GM23338 (cell line): ENCODE results near the gene SEC11A. TPM values are rescaled to one million over a fixed set of nuclear protein-coding genes. Genes with fewer than 3 reads are reported as not detected.

Experiments used
- ATAC-seq: fragments of 200-7000 bp; cut with Tn5 transposase; 3 replicates; pipeline ENCODE4 v1.9.1; 2020
- DNase-seq: peaks from one replicate; pipeline ENCODE4 v3.0.0-alpha.2; 2015; ENCODE audit warnings: low spot score
- H2AFZ ChIP-seq: fragments of 200-600 bp; sonication (generic); 2 replicates; pipeline ENCODE4 v1.8.0; 2016; ENCODE audit warnings: antibody characterized with exemption, mild to moderate bottlenecking, moderate library complexity
- H3F3A ChIP-seq: fragments of 200-600 bp; sonication (generic); replicated peaks from 2 replicates; pipeline ENCODE4 v1.8.0; 2017; ENCODE audit warnings: antibody characterized with exemption, mixed run types, low read depth
- H3K27ac ChIP-seq: fragments of 200-600 bp; sonication (generic); 2 replicates; pipeline ENCODE4 v1.6.1; 2016; ENCODE audit warnings: low read depth
- H3K27me3 ChIP-seq: fragments of 200-600 bp; sonication (generic); 2 replicates; pipeline ENCODE4 v1.8.0; 2016; ENCODE audit warnings: mild to moderate bottlenecking, mixed run types, moderate library complexity; ENCODE audit not compliant: insufficient read depth
- H3K36me3 ChIP-seq: fragments of 200-600 bp; sonication (generic); 2 replicates; pipeline ENCODE4 v1.8.0; 2016; ENCODE audit warnings: mild to moderate bottlenecking; ENCODE audit not compliant: insufficient read depth
- H3K4me1 ChIP-seq: fragments of 200-600 bp; sonication (generic); 2 replicates; pipeline ENCODE4 v1.8.0; 2016; ENCODE audit warnings: mild to moderate bottlenecking, moderate library complexity; ENCODE audit not compliant: insufficient read depth
- H3K4me2 ChIP-seq: fragments of 200-600 bp; sonication (generic); 2 replicates; pipeline ENCODE4 v1.7.1; 2017; ENCODE audit warnings: mixed run types
- H3K4me3 ChIP-seq: fragments of 200-600 bp; sonication (generic); 2 replicates; pipeline ENCODE4 v1.6.1; 2016; ENCODE audit warnings: mixed run types
- H3K79me2 ChIP-seq: fragments of 200-600 bp; sonication (generic); replicated peaks from 2 replicates; pipeline ENCODE4 v1.8.0; 2017; ENCODE audit warnings: mild to moderate bottlenecking; ENCODE audit not compliant: insufficient read depth
- H3K9me2 ChIP-seq: fragments of 200-600 bp; sonication (generic); 2 replicates; pipeline ENCODE4 v1.8.0; 2017; ENCODE audit not compliant: insufficient read depth
- H4K20me1 ChIP-seq: fragments of 200-600 bp; sonication (generic); replicated peaks from 2 replicates; pipeline ENCODE4 v1.8.0; 2017; ENCODE audit warnings: mild to moderate bottlenecking; ENCODE audit not compliant: insufficient read depth
- H3K27ac Mint-ChIP-seq: 2 replicates; pipeline ENCODE4 v1.8.0; 2020; ENCODE audit warnings: inconsistent platforms, mild to moderate bottlenecking, moderate library complexity, mixed read lengths
- H3K27me3 Mint-ChIP-seq: 3 replicates; pipeline ENCODE4 v1.8.0; 2022; ENCODE audit warnings: low read depth, mild to moderate bottlenecking, moderate library complexity, mixed read lengths, inconsistent platforms; ENCODE audit not compliant: insufficient read depth, poor library complexity
- H3K36me3 Mint-ChIP-seq: 3 replicates; pipeline ENCODE4 v1.8.0; 2021; ENCODE audit warnings: low read depth, mild to moderate bottlenecking, inconsistent platforms, moderate library complexity, mixed read lengths
- H3K4me1 Mint-ChIP-seq: 3 replicates; pipeline ENCODE4 v1.8.0; 2020; ENCODE audit warnings: mild to moderate bottlenecking, inconsistent platforms, mixed read lengths
- H3K4me3 Mint-ChIP-seq: 3 replicates; pipeline ENCODE4 v1.8.0; 2021; ENCODE audit warnings: moderate library complexity, mild to moderate bottlenecking, inconsistent platforms, mixed read lengths
- H3K9me3 Mint-ChIP-seq: 3 replicates; pipeline ENCODE4 v1.8.0; 2020; ENCODE audit warnings: moderate library complexity, mild to moderate bottlenecking, inconsistent platforms, mixed read lengths
- CREB1 ChIP-seq: fragments of 250-450 bp; sonication (Bioruptor Pico); IDR thresholded peaks from 2 replicates; pipeline ENCODE4 v1.5.0; 2020; ENCODE audit warnings: low read depth, mild to moderate bottlenecking, moderate library complexity
- EZH2 ChIP-seq: fragments of 200-600 bp; sonication (generic); IDR thresholded peaks from one replicate; pipeline ENCODE4 v1.8.0; 2017; ENCODE audit warnings: antibody characterized with exemption, mild to moderate bottlenecking, low read depth; ENCODE audit not compliant: unreplicated experiment
- EZH2phosphoT487 ChIP-seq: fragments of 200-600 bp; sonication (generic); IDR thresholded peaks from one replicate; pipeline ENCODE4 v1.8.1; 2018; ENCODE audit warnings: antibody characterized with exemption; ENCODE audit not compliant: unreplicated experiment
- JUNB ChIP-seq: IDR thresholded peaks from one replicate; pipeline ENCODE4 v1.6.1; 2016; ENCODE audit warnings: antibody characterized with exemption; ENCODE audit not compliant: unreplicated experiment
- NANOG ChIP-seq: IDR thresholded peaks from 2 replicates; pipeline ENCODE4 v1.6.1; 2016; ENCODE audit warnings: antibody characterized with exemption, borderline replicate concordance
- POLR2AphosphoS5 ChIP-seq: IDR thresholded peaks from 2 replicates; pipeline ENCODE4 v1.6.1; 2016; ENCODE audit warnings: antibody characterized with exemption, low read depth
- STAT1 ChIP-seq: IDR thresholded peaks from one replicate; pipeline ENCODE4 v1.6.1; 2016; ENCODE audit warnings: antibody characterized with exemption; ENCODE audit not compliant: unreplicated experiment
- ZNF114 ChIP-seq: fragments of 250-450 bp; sonication (Bioruptor Pico); IDR thresholded peaks from 2 replicates; pipeline ENCODE4 v1.5.0; 2020; ENCODE audit warnings: mild to moderate bottlenecking, moderate library complexity
- ZNF331 ChIP-seq: fragments of 250-450 bp; sonication (Bioruptor Pico); IDR thresholded peaks from 2 replicates; pipeline ENCODE4 v1.5.0; 2020; ENCODE audit warnings: low read depth, mild to moderate bottlenecking, moderate library complexity
- polyA plus RNA-seq: library from polyadenylated mRNA; unstranded; fragments of >200 nt; fragmentation: Nextera tagmentation; extraction: Ambion mirVana; gene quantifications from 2 replicates; pipeline ENCODE4 v1.2.1, GENCODE V29; 2016
- total RNA-seq: library from RNA; depleted of rRNA; stranded (reverse); fragments of >200 nt; shearing (Covaris generic); gene quantifications from 2 replicates; pipeline ENCODE4 v1.2.3, GENCODE V29; 2014
- TF ChIP-seq, protein P1 (sequence below): IDR thresholded peaks from one replicate; pipeline ENCODE4 v1.6.1; 2018; ENCODE audit warnings: antibody characterized with exemption; ENCODE audit not compliant: unreplicated experiment
- TF ChIP-seq, protein P2 (sequence below), 2 experiments: fragments of 200-600 bp in 1 of 2; sonication (generic) in 1 of 2; conservative IDR thresholded peaks; 2 replicates each; pipeline versions ENCODE4 v1.5.1 to v1.6.1; 2016 to 2017; ENCODE audit warnings: antibody characterized with exemption in 2 of 2, low read depth in 2 of 2, mild to moderate bottlenecking in 2 of 2, moderate library complexity in 1 of 2
- TF ChIP-seq, protein P3 (sequence below): fragments of 250-450 bp; sonication (Bioruptor Pico); IDR thresholded peaks from 2 replicates; pipeline ENCODE4 v1.5.0; 2020; ENCODE audit warnings: mild to moderate bottlenecking, moderate library complexity
- TF ChIP-seq, protein P4 (sequence below): IDR thresholded peaks from 2 replicates; pipeline ENCODE4 v1.6.1; 2016; ENCODE audit warnings: antibody characterized with exemption

Gene SEC11A
- total and polyA plus RNA-seq, 2 experiments from 2014 or later, result 191 to 257 TPM

DNA sequence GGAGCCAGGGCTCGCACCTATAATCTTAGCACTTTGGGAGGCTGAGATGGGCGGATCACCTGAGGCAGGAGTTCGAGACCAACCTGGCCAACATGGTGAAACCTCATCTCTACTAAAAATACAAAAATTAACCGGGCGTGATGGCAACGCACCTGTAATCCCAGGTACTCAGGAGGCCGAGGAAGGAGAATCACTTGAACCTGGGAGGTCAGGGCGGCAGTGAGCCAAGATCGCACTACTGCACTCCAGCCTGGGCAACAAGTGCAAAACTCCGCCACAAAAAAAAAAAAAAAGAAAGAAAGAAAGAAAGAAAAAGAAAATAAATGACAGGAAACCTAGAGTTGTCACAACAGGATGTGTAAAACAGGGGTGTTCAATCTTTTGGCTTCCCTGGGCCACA, 54.9 kb downstream of the SEC11A start:
- peaks cover 27% of the 10 kb centered on the region for H3K4me1 ChIP-seq
- TF ChIP-seq, protein P1, sequence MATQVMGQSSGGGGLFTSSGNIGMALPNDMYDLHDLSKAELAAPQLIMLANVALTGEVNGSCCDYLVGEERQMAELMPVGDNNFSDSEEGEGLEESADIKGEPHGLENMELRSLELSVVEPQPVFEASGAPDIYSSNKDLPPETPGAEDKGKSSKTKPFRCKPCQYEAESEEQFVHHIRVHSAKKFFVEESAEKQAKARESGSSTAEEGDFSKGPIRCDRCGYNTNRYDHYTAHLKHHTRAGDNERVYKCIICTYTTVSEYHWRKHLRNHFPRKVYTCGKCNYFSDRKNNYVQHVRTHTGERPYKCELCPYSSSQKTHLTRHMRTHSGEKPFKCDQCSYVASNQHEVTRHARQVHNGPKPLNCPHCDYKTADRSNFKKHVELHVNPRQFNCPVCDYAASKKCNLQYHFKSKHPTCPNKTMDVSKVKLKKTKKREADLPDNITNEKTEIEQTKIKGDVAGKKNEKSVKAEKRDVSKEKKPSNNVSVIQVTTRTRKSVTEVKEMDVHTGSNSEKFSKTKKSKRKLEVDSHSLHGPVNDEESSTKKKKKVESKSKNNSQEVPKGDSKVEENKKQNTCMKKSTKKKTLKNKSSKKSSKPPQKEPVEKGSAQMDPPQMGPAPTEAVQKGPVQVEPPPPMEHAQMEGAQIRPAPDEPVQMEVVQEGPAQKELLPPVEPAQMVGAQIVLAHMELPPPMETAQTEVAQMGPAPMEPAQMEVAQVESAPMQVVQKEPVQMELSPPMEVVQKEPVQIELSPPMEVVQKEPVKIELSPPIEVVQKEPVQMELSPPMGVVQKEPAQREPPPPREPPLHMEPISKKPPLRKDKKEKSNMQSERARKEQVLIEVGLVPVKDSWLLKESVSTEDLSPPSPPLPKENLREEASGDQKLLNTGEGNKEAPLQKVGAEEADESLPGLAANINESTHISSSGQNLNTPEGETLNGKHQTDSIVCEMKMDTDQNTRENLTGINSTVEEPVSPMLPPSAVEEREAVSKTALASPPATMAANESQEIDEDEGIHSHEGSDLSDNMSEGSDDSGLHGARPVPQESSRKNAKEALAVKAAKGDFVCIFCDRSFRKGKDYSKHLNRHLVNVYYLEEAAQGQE, result no peak
- TF ChIP-seq EZH2phosphoT487 (no peak), POLR2AphosphoS5 (no peak), NANOG (no peak), ZNF114 (CRISPR knock-in tag) (no peak), CREB1 (CRISPR knock-in tag) (no peak), STAT1 (no peak), EZH2 (no peak), ZNF331 (CRISPR knock-in tag) (no peak), JUNB (no peak)
- TF ChIP-seq, protein P2, sequence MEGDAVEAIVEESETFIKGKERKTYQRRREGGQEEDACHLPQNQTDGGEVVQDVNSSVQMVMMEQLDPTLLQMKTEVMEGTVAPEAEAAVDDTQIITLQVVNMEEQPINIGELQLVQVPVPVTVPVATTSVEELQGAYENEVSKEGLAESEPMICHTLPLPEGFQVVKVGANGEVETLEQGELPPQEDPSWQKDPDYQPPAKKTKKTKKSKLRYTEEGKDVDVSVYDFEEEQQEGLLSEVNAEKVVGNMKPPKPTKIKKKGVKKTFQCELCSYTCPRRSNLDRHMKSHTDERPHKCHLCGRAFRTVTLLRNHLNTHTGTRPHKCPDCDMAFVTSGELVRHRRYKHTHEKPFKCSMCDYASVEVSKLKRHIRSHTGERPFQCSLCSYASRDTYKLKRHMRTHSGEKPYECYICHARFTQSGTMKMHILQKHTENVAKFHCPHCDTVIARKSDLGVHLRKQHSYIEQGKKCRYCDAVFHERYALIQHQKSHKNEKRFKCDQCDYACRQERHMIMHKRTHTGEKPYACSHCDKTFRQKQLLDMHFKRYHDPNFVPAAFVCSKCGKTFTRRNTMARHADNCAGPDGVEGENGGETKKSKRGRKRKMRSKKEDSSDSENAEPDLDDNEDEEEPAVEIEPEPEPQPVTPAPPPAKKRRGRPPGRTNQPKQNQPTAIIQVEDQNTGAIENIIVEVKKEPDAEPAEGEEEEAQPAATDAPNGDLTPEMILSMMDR (conservative IDR thresholded peaks at IDR 0.05; ENCODE audit: low read depth in 2 of 2), result no peak
- TF ChIP-seq, protein P3, sequence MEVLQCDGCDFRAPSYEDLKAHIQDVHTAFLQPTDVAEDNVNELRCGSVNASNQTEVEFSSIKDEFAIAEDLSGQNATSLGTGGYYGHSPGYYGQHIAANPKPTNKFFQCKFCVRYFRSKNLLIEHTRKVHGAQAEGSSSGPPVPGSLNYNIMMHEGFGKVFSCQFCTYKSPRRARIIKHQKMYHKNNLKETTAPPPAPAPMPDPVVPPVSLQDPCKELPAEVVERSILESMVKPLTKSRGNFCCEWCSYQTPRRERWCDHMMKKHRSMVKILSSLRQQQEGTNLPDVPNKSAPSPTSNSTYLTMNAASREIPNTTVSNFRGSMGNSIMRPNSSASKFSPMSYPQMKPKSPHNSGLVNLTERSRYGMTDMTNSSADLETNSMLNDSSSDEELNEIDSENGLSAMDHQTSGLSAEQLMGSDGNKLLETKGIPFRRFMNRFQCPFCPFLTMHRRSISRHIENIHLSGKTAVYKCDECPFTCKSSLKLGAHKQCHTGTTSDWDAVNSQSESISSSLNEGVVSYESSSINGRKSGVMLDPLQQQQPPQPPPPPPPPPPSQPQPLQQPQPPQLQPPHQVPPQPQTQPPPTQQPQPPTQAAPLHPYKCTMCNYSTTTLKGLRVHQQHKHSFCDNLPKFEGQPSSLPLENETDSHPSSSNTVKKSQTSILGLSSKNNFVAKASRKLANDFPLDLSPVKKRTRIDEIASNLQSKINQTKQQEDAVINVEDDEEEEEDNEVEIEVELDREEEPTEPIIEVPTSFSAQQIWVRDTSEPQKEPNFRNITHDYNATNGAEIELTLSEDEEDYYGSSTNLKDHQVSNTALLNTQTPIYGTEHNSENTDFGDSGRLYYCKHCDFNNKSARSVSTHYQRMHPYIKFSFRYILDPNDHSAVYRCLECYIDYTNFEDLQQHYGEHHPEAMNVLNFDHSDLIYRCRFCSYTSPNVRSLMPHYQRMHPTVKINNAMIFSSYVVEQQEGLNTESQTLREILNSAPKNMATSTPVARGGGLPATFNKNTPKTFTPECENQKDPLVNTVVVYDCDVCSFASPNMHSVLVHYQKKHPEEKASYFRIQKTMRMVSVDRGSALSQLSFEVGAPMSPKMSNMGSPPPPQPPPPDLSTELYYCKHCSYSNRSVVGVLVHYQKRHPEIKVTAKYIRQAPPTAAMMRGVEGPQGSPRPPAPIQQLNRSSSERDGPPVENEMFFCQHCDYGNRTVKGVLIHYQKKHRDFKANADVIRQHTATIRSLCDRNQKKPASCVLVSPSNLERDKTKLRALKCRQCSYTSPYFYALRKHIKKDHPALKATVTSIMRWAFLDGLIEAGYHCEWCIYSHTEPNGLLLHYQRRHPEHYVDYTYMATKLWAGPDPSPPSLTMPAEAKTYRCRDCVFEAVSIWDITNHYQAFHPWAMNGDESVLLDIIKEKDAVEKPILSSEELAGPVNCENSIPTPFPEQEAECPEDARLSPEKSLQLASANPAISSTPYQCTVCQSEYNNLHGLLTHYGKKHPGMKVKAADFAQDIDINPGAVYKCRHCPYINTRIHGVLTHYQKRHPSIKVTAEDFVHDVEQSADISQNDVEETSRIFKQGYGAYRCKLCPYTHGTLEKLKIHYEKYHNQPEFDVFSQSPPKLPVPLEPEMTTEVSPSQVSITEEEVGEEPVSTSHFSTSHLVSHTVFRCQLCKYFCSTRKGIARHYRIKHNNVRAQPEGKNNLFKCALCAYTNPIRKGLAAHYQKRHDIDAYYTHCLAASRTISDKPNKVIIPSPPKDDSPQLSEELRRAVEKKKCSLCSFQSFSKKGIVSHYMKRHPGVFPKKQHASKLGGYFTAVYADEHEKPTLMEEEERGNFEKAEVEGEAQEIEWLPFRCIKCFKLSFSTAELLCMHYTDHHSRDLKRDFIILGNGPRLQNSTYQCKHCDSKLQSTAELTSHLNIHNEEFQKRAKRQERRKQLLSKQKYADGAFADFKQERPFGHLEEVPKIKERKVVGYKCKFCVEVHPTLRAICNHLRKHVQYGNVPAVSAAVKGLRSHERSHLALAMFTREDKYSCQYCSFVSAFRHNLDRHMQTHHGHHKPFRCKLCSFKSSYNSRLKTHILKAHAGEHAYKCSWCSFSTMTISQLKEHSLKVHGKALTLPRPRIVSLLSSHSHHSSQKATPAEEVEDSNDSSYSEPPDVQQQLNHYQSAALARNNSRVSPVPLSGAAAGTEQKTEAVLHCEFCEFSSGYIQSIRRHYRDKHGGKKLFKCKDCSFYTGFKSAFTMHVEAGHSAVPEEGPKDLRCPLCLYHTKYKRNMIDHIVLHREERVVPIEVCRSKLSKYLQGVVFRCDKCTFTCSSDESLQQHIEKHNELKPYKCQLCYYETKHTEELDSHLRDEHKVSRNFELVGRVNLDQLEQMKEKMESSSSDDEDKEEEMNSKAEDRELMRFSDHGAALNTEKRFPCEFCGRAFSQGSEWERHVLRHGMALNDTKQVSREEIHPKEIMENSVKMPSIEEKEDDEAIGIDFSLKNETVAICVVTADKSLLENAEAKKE (CRISPR knock-in tag), result no peak
- TF ChIP-seq, protein P4, sequence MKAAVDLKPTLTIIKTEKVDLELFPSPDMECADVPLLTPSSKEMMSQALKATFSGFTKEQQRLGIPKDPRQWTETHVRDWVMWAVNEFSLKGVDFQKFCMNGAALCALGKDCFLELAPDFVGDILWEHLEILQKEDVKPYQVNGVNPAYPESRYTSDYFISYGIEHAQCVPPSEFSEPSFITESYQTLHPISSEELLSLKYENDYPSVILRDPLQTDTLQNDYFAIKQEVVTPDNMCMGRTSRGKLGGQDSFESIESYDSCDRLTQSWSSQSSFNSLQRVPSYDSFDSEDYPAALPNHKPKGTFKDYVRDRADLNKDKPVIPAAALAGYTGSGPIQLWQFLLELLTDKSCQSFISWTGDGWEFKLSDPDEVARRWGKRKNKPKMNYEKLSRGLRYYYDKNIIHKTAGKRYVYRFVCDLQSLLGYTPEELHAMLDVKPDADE, result no peak
- DNase-seq (no peak), ATAC-seq (no peak)
- Mint-ChIP-seq H3K9me3 (no peaks in the 10 kb centered on the region), H3K4me3 (no peak overlapping the region), H3K36me3 (peaks cover 10% of the 10 kb centered on the region), H3K4me1 (peaks cover 28% of the 10 kb centered on the region), H3K27ac (no peak overlapping the region), H3K27me3 (peaks cover 17% of the 10 kb centered on the region)
- no peak overlapping the region for H3K4me2 ChIP-seq
- H4K20me1 ChIP-seq, result peaks cover 12% of the 10 kb centered on the region; the same call in 1 of the 2 replicates
- no peaks in the 10 kb centered on the region for H3K79me2 ChIP-seq
- peaks cover 19% of the 10 kb centered on the region for H3F3A ChIP-seq
- H3K27me3 ChIP-seq, result peaks cover 12% of the 10 kb centered on the region
- H2AFZ ChIP-seq, result no peak overlapping the region
- H3K27ac ChIP-seq, result no peak overlapping the region
- H3K4me3 ChIP-seq, result no peak overlapping the region
- no peaks in the 10 kb centered on the region for H3K36me3 ChIP-seq
- H3K9me2 ChIP-seq, result no peaks in the 10 kb centered on the region
